ENCODE measurements around the gene IFIH1. TPM values are rescaled to one million over a fixed set of nuclear protein-coding genes. Genes with fewer than 3 reads are reported as not detected.

IFIH1 gene
- total RNA-seq, 1 experiment from 2014 or later: 5.1 TPM

GRCh38 chr2:162230761-162231160, 87.7 kb downstream of the IFIH1 start:
- Histone ChIP-seq H3K4me3 (ENCODE audit: low read depth, low read length, poor library complexity, severe bottlenecking) (no peak overlapping the region), H3K9me3 (ENCODE audit: low read depth, low read length, poor library complexity, severe bottlenecking) (no peaks in the 10 kb centered on the region), H3K27ac (ENCODE audit: low read depth, low read length, poor library complexity, severe bottlenecking) (no peak overlapping the region), H3K4me1 (ENCODE audit: insufficient read depth, low read length, poor library complexity, severe bottlenecking) (no peaks in the 10 kb centered on the region), H3K36me3 (ENCODE audit: insufficient read depth, low read length, poor library complexity, severe bottlenecking) (no peaks in the 10 kb centered on the region), H3K27me3 (replicated peaks; ENCODE audit: insufficient read depth, low read depth, low read length, poor library complexity) (no peaks in the 10 kb centered on the region)
- ChIA-PET CTCF (no interaction called here), POLR2A (ENCODE audit: low non-redundant PET) (no interaction called here)
- TF ChIP-seq CTCF (conservative IDR thresholded peaks at IDR 0.05; ENCODE audit: low read depth, low read length): no peak
- no peak for TF ChIP-seq EZH2 (IDR thresholded peaks at IDR 0.05; ENCODE audit: borderline replicate concordance, low read depth, low read length, poor library complexity, severe bottlenecking)
- no peak for DNase-seq (ENCODE audit: low spot score)
- no TSS peak for BruUV-seq (replicated peaks)
- intact Hi-C loops (cut with micrococcal nuclease; ENCODE audit: unreplicated experiment): no loop called here

- Histone ChIP-seq H3K4me3 (ENCODE audit: low read depth, low read length, poor library complexity, severe bottlenecking) (no peak overlapping the region), H3K4me1 (ENCODE audit: insufficient read depth, low read length, poor library complexity, severe bottlenecking) (no peaks in the 10 kb centered on the region), H3K27me3 (replicated peaks; ENCODE audit: insufficient read depth, low read depth, low read length, poor library complexity) (no peaks in the 10 kb centered on the region), H3K9me3 (ENCODE audit: low read depth, low read length, poor library complexity, severe bottlenecking) (no peaks in the 10 kb centered on the region), H3K36me3 (ENCODE audit: insufficient read depth, low read length, poor library complexity, severe bottlenecking) (no peaks in the 10 kb centered on the region), H3K27ac (ENCODE audit: low read depth, low read length, poor library complexity, severe bottlenecking) (no peak overlapping the region)
- DNase-seq (ENCODE audit: low spot score): no peak
- TF ChIP-seq EZH2 (IDR thresholded peaks at IDR 0.05; ENCODE audit: borderline replicate concordance, low read depth, low read length, poor library complexity, severe bottlenecking) (no peak), CTCF (conservative IDR thresholded peaks at IDR 0.05; ENCODE audit: low read depth, low read length) (no peak)
- intact Hi-C loops (cut with micrococcal nuclease; ENCODE audit: unreplicated experiment): no loop called here
- BruUV-seq (replicated peaks): no TSS peak
- POLR2A ChIA-PET (ENCODE audit: low non-redundant PET): no interaction called here
- CTCF ChIA-PET: no interaction called here
Observed at GRCh38 chr2:162226836-162227235, 91.6 kb downstream of the IFIH1 start.

GRCh38 chr2:162221064-162221463, 97.4 kb downstream of the IFIH1 start:
- Histone ChIP-seq H3K9me3 (ENCODE audit: low read depth, low read length, poor library complexity, severe bottlenecking) (no peaks in the 10 kb centered on the region), H3K27ac (ENCODE audit: low read depth, low read length, poor library complexity, severe bottlenecking) (no peak overlapping the region), H3K27me3 (replicated peaks; ENCODE audit: insufficient read depth, low read depth, low read length, poor library complexity) (no peaks in the 10 kb centered on the region), H3K4me3 (ENCODE audit: low read depth, low read length, poor library complexity, severe bottlenecking) (no peak overlapping the region), H3K4me1 (ENCODE audit: insufficient read depth, low read length, poor library complexity, severe bottlenecking) (no peaks in the 10 kb centered on the region), H3K36me3 (ENCODE audit: insufficient read depth, low read length, poor library complexity, severe bottlenecking) (no peaks in the 10 kb centered on the region)
- TF ChIP-seq EZH2 (IDR thresholded peaks at IDR 0.05; ENCODE audit: borderline replicate concordance, low read depth, low read length, poor library complexity, severe bottlenecking) (no peak), CTCF (conservative IDR thresholded peaks at IDR 0.05; ENCODE audit: low read depth, low read length) (peak; percentile 89)
- ChIA-PET CTCF (interaction anchor here (0.8 to 3.4 kb wide), 4 partner anchors 67 to 80 kb away, joined by 3 to 39 read pairs (median 7); no protein-coding TSS in a partner anchor), POLR2A (ENCODE audit: low non-redundant PET) (no interaction called here)
- peak; percentile 63 for DNase-seq (ENCODE audit: low spot score)
- intact Hi-C loops (cut with micrococcal nuclease; ENCODE audit: unreplicated experiment): loop anchor here (1.0 kb wide), 1 partner anchor 77 kb away; no protein-coding TSS in a partner anchor
- BruUV-seq (replicated peaks): no TSS peak

All from A673 (cell line).